ENCODE measurements around the gene NPDC1. TPM values are rescaled to one million over a fixed set of nuclear protein-coding genes. Genes with fewer than 3 reads are reported as not detected.

The NPDC1 gene
- total RNA-seq, 1 donor from 2014 or later, result 68.0 TPM

DNA sequence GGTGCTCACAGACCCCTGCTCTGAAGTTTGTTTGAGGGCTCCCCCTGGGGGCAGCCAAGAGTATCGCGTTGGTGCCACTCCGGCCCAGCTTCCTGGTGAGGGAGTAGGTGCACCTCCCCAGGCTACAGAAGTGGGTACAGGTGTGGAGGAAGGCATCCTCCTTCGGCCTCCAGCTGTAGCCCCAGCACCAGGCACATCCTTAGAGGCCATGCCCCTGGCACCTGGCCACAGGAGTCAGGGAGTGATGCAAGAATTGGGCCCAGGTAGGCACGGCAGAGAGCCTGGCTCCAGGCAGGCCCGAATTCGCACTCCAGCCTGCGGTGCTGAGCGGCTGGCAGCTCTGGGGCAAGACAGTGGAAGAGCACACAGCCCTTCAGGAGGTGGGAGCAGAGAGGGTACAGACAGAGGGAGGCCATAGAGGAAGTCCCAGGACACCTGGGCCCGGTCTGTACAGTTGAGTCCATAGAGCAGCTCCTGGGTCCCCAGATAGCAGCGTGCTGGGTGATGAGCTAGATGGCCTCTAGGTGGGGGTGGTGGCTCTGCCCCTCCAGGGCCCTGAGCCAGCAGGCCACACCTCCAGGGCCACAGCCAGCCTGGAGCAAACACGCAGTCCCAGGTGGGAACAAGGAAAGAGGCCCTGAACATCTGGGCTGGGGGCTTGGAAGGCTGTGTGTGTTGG, 22.0 kb upstream of the NPDC1 start:
- H3K4me3 Mint-ChIP-seq, result peak overlapping the region; percentile 83
- peaks cover 3% of the 10 kb centered on the region for H3K27me3 Mint-ChIP-seq
- H3K36me3 Mint-ChIP-seq, result no peaks in the 10 kb centered on the region
- no peaks in the 10 kb centered on the region for H3K9me3 Mint-ChIP-seq
- TF ChIP-seq, protein P1, sequence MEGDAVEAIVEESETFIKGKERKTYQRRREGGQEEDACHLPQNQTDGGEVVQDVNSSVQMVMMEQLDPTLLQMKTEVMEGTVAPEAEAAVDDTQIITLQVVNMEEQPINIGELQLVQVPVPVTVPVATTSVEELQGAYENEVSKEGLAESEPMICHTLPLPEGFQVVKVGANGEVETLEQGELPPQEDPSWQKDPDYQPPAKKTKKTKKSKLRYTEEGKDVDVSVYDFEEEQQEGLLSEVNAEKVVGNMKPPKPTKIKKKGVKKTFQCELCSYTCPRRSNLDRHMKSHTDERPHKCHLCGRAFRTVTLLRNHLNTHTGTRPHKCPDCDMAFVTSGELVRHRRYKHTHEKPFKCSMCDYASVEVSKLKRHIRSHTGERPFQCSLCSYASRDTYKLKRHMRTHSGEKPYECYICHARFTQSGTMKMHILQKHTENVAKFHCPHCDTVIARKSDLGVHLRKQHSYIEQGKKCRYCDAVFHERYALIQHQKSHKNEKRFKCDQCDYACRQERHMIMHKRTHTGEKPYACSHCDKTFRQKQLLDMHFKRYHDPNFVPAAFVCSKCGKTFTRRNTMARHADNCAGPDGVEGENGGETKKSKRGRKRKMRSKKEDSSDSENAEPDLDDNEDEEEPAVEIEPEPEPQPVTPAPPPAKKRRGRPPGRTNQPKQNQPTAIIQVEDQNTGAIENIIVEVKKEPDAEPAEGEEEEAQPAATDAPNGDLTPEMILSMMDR (conservative IDR thresholded peaks at IDR 0.05), result peak; percentile 85
- peaks cover 12% of the 10 kb centered on the region for H3K4me1 Mint-ChIP-seq (ENCODE audit: unreplicated experiment)
- peak overlapping the region; percentile 86 for H3K27ac Mint-ChIP-seq
- no peak for DNase-seq (ENCODE audit: extremely low spot score, unreplicated experiment)

DNA sequence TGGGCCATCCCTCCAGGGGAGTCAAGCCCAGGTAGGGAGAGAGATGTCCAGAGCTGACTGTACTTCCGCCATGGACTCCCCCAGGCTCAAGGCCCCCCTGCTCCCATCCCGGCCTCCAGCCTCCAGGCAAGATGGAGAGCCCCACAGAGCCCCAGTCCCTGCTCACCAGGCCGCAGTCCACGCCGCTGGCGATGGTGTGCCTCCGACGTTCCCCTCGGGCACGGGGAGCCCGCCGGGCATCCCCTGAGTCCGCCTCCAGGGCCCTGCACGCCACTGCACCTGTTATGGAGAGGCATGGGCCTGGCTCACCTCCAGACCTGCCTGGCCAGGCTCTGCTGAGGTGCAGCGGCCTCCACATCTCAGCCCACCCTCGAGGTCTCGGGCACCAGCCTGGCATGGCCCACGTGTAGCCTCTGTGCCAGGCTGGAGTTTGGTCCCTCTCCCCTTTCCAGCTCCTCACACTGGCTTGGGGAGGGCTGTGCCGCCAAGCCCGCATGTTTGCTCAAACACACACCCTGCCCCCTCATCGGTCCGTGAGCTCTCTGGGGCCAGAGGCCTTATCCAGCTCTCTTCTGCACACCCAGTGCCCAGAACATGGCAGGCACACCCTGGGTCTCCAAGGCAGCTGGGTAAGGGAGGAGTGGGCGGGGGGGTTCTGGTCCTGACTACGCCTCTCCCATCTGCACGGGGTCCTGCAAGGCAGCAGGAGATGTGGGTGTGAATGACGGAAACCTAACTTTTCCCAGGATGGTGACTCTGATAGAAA, 20.3 kb upstream of the NPDC1 start:
- Mint-ChIP-seq H3K27me3 (peaks cover 3% of the 10 kb centered on the region), H3K9me3 (no peaks in the 10 kb centered on the region), H3K27ac (no peak overlapping the region), H3K4me1 (ENCODE audit: unreplicated experiment) (peaks cover 8% of the 10 kb centered on the region), H3K4me3 (no peak overlapping the region), H3K36me3 (no peaks in the 10 kb centered on the region)
- DNase-seq (ENCODE audit: extremely low spot score, unreplicated experiment), result no peak
- TF ChIP-seq, protein P1 (conservative IDR thresholded peaks at IDR 0.05), result no peak

DNA sequence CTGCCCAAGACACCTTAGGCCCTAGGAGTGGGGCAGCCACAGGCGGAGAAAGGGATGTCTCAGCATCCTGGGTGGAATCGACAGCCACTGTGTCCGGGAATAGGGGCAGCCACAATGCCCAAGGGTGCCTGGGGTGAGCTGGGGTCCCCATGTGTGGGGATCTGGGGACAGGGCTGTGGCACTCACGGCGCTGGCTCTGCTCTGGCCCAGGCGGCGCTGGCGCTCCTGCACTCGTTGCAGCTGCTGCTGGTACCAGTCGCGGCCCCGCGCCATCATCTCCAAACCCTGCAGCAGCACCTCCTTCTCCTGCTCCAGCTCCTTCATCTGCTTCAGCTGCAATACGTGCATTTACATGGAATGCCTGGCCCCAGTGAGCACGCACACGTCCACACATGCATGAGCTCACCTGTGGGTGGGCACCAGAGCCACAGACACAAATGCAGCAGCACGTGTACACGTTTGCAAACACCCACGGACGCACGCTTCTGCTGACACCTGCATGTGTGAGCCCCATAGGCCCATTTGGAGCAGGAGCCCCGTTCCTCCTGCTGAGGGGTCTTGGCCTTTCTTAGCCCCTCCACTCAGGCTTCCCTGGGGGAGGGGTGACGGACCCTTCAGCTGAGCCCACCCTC, 19.5 kb upstream of the NPDC1 start:
- Mint-ChIP-seq H3K4me1 (ENCODE audit: unreplicated experiment) (peaks cover 4% of the 10 kb centered on the region), H3K9me3 (no peaks in the 10 kb centered on the region), H3K4me3 (no peak overlapping the region), H3K27ac (no peak overlapping the region), H3K27me3 (peaks cover 3% of the 10 kb centered on the region), H3K36me3 (no peaks in the 10 kb centered on the region)
- TF ChIP-seq, protein P1 (conservative IDR thresholded peaks at IDR 0.05), result no peak
- no peak for DNase-seq (ENCODE audit: extremely low spot score, unreplicated experiment)

DNA sequence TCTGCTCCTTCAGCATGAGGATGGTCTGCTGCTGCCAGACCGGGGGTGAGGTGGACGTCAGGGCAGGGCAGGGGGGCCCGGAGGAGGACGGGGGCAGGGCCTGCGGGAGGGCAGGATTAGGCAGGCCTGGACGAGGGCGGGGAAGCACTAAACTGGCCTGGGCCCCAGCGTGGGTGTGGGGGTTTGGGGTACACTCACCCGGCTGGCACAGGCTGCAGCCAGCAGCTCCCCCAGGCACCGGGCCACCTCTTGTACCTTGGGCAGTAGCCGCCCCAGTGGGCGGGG, 18.8 kb upstream of the NPDC1 start:
- DNase-seq (ENCODE audit: extremely low spot score, unreplicated experiment), result no peak
- no peak overlapping the region for H3K4me3 Mint-ChIP-seq
- no peaks in the 10 kb centered on the region for H3K9me3 Mint-ChIP-seq
- H3K27ac Mint-ChIP-seq, result no peak overlapping the region
- H3K4me1 Mint-ChIP-seq (ENCODE audit: unreplicated experiment), result peaks cover 4% of the 10 kb centered on the region
- H3K36me3 Mint-ChIP-seq, result no peaks in the 10 kb centered on the region
- TF ChIP-seq, protein P1 (conservative IDR thresholded peaks at IDR 0.05), result no peak
- peaks cover 8% of the 10 kb centered on the region for H3K27me3 Mint-ChIP-seq

DNA sequence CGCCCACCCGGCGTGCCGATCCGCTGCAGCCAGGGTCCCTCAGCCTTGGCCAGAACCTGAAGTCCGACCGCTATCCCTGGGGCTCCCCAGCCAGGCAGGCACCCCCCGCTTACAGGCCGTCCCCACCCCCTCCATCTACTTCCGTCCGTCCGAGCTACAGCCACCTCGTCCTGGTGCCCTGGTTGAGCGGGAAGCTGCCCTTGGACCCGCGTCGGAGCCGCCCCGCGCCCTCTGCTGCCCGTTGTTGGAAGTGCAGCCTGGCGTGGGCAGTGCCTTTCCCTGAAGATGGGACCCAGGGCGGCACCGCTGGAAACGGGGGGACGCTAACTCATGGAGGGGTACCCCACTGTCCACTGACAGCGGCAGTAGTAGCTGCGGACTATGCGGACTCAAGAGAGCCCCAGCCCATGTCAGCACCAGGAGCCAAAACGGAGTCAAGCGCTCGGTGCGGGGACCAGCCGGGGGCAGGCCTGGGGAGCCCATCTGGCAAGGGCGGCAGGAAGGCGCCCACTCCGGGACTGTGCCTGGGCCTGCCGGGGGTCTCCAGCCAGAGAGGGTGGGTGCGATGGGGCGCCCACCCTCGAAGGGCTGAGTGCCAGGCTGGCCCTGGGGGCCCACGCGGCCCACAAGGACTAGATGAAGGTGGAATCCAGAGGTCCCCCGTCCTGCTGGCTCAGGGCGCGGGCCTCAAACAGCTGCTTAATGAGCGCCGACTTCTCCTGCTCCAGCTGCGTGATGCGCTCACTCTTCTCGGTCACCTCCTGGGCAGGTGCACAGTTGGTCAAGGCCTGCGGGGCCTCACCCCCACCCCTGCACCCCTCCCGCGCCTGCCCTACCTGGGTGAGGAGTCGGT, 18.3 kb upstream of the NPDC1 start:
- Mint-ChIP-seq H3K4me3 (no peak overlapping the region), H3K27me3 (peaks cover 8% of the 10 kb centered on the region), H3K9me3 (no peaks in the 10 kb centered on the region), H3K27ac (no peak overlapping the region), H3K4me1 (ENCODE audit: unreplicated experiment) (peaks cover 4% of the 10 kb centered on the region), H3K36me3 (no peaks in the 10 kb centered on the region)
- TF ChIP-seq, protein P1 (conservative IDR thresholded peaks at IDR 0.05), result peak; percentile 94
- DNase-seq (ENCODE audit: extremely low spot score, unreplicated experiment), result no peak

Measured in type B pancreatic cell (in vitro differentiated cells).